GM18858 (cell line): ENCODE data around the gene SMARCB1.

Source experiments
- ATAC-seq: cut with Tn5 transposase; IDR thresholded peaks from one replicate; pipeline ENCODE4 v1.9.1; 2021; ENCODE audit not compliant: unreplicated experiment

SMARCB1 gene

DNA sequence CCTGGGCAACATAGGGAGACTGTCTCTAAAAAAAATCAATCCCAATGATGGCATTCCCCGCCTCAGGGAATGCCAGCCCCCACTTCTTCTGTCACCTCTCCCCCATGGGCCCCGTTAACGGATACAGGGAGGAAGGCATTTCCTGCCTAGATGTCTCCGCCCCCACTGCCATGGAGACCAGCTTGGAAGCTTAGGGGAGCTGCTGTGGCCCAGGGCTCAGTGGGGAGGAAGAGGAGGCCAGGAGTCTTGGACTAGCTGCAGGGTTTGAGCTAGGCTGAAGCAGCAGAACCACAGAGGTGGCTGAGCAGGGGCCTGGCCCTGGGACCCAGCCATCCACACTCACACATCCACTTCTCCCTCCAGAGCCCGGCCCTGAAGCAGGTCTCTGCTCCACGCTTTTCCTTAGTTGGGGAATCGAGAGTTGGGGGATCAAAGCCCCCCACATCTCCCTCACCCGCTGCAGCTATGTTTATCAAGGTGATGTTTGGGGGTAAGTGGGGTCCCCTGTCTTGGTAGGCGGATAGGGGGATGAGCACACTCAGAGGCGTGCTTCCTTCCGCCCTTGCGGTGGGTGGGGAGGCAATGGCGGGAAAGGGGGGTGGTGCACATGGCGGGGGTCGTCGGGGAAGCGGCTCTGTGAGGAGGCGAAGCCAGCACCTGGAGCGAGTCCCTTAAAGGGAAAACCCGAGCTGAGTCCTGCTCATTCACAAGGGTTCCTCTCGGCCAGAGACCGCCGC lies 23.8 kb upstream of the SMARCB1 start, which contains the start of gene C22orf15:
TSS of gene C22orf15 (plus strand) at position 149 of the 737 bp plus-strand sequence. CDS start at position 466, 317 bp downstream.
- no peak for ATAC-seq

DNA sequence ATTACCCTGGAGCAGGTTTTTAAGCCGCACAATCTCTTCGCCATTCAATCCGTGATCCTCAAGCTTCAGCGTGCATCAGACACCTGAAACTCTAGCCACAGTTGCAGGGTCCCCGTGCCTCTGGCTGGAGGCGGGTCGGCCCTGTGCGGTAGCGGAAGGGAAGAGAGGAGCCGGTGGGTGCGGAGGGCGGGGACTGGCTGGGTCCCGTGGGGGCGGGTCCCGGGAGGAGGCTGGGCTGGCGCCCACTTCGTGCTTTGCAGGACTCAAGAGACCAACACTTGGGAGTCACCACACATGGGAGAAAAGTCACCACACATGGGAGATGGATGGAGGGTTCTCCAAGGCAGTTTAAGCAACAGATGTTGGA lies 23.2 kb upstream of the SMARCB1 start:
- no peak for ATAC-seq

DNA sequence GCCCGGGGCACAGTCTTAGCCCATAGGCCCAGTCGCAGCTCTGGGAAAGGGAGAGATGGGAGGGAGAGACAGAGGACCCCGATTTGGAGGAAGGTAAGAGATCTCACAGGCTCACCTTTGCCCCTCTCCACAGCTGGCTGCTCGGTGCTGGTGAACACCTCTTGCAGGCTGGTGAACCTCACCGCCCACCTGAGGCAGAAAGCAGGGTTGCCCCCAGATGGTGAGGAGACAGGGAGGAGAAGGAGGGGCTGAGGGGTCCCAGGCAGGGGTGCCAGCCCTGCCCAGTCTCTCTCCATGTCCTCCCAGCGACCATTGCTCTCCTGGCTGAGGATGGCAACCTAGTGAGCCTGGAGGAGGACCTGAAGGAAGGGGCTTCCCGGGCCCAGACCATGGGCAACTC lies 22.8 kb upstream of the SMARCB1 start:
- ATAC-seq = no peak

DNA sequence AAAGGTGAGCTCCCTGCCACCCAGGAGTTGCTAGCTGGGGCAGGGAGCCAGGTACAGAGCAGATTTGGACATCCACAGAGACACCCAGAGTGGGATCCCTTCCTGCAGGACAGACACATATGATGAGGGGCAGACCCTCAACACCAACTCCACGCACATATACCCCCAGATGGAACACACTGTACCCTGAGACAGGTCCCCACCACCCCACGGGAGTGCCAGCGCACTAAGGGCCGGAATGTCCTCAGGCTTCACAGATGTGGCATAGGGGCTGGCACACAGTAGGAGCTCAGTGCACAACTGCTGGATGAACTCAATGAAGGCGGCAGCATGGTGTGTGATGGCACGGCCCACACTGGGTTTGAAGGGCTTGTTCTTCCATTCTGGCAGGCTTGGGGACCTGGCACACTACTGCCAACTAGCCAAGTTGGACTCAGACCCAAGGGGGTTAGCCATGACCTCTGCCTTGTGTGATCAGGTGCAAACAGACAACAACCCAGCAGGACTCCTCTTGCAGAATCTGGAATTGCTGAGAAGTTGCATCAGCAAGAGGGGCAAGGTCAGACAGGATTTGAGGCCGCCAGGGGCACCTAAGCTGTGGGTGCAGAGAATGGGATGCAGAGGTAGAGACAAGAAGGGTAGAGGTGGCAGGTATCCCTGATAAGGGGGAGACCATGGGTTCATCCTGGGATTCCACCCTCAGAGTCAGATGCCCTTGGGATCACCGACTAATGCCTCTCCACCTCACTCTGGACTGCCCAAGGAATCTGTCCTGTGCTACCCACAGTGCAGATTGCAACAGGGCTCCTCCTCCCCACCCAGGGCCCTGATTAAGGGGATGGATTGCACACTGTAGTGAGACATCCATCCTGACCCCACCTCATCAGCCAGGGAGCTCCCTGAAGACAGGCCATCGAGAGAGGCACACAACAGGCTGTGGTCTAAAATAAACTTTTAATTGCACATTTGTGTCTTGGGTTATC lies 21.6 kb upstream of the SMARCB1 start:
- ATAC-seq = no peak

DNA sequence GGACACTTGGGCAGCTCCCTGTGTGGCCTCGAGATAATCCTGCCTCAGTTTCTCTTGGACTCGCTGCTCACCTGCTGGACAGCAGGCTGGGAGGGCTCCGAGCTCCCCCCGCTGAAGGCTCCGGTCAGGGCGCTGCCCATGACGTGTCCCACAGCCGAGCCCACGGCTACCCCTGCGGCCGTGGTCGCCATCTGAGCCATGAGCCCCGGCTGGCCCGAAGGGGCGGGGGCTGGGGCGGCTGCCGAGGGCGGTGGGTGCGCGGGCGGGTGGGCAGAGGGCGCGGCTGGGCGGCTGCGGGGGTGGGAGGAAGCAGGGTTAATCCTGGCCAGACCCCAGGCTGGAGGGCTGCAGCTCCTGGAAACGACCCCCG lies 19.5 kb upstream of the SMARCB1 start:
- no peak for ATAC-seq

DNA sequence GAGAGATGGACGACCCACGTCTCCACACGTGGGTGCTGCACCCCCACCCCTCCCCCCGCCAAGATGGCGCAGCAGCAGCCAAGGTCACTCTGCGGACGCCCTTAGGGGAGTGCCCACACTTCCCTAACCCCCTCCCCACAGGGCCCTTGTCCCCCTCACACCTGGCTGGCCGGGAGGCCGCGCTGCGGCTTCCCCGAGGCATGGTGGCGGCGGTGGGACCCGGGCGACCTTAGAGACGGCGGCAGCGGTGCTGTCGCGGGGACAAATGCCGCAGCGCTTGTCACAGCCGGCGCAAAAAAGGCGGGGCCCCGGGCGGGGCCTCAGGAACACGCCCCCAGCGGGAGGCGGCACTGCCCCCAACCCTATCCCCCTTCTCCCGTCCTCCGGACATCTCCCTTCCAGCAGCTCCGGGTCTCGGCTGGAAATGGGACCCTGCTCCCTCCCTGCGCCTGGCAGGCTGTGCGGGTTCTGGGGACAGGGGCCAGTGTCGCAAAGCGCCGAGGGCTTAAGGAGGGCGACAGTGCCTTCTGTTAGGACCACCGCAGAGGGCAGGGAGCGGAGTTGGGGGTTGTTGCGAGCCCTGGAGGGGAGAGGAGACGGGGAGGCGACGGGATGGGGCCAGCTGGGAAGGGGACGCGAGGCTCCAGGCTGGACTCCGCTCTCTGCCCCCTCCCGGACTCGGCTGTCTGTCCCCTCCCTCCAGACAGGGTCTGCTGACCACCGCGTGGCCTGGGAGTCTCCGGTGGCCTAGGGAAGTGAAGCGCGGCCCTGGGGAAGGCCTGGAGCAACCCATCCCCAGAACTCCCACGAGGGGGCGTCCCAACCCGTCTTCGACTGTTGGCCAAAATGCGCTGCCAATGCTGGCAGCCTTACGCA lies 18.9 kb upstream of the SMARCB1 start, which contains the start of gene CHCHD10:
TSS of gene CHCHD10 (minus strand) at position 300 of the 876 bp plus-strand sequence. CDS start at position 202, 98 bp downstream.
- ATAC-seq = no peak

DNA sequence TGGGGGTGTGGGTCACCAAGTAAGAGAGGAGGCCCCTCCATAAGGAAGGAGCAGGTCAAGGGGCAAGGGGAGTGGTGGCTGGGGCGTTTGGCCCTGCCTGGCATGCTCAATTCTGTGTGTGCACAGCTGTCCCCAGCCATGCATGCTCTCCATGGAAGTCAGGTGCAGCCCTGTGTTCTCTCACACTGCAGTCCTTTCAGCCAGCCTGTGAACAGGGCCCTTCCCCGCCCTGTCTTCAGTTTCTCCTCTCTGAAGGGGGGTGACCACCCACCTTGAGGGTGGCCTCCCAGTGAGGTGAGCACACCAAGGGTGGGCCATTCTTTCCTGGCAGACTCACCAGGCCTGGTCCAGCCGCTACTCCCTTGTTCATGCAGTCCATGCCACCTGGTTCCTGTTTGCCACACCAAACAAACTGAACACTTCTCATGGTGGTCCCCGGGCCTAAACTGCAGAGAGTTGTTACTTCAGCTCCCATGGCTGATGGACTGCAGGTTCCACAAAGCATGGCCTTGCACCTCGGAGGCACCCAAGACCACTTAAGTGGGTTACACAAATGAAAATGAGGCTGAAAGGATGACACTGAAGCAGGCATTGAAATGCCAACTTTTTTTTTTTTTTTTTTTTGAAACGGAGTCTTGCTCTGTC lies 17.3 kb upstream of the SMARCB1 start:
- ATAC-seq = no peak

DNA sequence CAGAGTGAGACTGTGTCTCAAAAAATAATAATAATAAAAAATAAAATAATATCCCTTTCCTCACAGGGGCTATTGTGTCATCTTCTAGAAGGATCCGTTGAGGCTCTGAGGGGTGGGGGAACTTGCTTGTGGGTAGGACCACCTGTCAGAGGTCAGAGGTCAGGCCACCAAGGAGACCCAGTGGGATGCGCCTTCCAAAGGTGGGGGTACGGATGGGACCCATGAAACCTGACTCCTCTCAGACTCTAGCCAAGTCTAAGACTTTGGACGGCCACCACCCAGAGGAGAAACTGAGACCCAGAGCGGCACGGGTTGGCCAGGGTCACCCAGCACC lies 14.5 kb upstream of the SMARCB1 start:
- ATAC-seq = no peak

DNA sequence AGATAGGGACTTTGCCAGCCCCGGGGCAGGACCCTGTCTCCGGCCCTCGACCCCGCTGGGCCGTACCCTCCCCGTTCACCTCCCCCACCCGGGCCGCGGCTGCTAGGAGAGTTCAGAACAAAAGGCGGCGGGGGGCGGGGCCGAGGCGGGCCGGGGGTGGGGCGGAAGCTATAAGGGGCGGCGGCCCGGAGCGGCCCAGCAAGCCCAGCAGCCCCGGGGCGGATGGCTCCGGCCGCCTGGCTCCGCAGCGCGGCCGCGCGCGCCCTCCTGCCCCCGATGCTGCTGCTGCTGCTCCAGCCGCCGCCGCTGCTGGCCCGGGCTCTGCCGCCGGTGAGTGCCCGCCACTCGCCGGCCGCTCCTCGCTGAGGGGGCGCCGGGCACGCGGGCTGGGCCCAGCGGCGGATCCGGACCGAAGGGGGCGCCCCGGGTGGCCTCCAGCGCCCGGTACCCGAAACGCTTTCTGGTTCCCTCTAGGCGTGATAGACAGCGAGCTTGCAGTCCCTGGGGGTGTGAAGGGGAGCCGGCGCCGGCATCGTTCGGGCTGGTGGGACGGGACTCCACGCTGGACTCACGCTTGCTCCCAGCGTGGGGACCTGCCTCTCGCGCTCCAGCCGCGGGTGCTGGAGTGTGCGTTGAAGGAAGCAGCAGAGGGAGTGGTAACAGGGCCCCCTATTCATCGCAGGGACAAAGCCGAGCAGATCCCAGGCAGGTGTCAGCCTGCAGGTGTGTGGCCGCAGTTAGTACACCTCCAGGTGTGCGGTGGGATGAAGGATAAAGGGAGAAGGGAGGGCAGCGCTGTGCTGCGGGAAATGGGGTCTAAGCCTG lies 13.9 kb upstream of the SMARCB1 start, which contains the start of gene MMP11:
TSS of gene MMP11 (plus strand) at position 201 of the 825 bp plus-strand sequence. CDS start at position 223, 22 bp downstream.
- no peak for ATAC-seq

DNA sequence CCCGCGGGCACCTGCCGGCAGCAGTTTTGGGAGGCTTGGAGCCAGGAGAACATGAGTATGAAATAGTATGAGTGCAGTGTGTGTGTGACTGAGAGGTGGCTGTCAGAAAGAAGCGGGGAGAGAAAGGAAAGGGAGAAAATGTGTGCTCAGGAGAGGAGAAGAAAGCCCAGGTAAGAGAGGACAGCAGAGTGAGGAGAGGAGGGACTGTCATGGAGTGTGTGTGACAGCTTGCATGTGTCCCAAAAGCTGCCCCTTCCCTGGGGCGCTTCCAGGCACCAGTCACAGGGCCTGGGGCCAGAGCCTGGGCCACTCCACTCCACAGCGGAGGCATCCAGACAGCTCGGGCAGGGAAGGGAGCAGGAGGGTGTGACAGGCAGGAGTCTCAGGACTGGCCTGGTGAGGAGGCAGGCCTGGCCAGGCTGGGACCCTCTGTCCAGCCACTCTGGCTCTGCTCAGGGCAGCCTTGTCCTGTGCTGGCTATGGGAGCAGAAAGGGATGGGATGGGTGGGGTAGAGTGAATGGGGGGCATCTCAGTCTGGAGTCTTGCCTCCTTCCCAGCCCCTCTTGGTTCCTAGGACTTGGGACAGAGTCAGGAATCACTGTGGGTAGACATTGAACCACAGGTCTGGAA lies 13.2 kb upstream of the SMARCB1 start:
- no peak for ATAC-seq

DNA sequence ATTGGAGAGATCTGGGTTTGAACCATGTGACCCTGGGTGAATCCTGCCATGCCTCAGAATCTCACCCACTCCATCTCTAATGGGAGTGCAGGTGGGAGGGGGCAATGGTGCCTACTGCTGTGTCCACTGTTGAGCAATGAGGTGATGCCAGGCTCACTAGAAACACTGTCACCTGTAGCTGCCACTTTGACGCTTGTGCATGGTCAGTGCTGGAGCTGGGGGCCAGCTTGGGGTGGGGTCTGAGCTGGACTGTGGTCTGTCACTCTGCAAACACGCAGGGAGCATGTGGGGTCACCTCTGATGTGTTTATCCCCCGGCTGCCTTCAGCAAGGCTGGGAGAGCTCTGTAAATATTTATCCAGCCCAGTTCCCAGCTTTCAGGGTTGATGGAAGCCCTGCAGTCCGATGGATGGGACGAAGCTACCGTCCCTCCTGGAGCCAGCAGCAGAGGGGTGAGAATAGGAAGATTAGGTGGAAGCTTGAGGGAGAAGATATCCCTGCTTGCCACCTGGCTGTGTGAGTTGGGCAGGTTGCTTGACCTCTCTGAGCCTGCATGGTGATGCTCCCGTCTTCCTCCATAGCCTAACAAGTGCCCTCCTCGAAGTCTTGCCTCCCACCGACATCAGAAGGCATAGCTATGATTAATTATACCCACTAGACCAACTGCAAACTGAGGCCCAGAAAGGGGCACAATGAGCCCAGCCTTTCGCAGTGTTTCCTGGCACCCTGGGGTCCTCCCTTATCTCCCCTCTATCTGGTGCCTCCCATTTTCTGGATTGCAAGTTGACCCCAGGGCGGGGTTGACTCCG lies 12.4 kb upstream of the SMARCB1 start:
- no peak for ATAC-seq

DNA sequence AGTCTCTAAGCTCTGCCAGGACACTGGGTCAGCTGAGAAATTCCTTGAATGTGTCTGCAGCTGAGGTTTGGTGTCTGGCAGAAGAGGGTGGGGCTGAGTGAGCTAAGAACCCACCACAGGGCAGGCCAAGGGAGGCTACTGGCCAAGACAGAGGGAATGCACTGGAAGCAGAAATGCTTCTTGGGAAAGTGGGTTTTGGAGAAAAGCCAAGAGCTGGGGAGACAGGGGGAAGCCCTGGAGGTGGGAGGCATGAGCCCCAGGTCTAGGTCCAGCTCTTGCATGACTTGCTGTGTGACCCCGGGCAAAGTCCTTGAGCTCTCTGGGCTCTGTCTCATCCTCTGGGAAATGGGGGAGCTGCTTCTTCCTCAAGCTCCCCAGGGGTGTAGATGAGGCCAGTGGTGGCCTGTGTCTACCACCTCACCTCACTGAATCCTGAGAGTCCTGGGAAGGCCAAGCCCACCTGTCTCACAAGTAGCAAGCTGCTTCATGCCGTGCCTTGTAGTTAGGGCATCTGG lies 11.8 kb upstream of the SMARCB1 start:
- ATAC-seq = no peak

DNA sequence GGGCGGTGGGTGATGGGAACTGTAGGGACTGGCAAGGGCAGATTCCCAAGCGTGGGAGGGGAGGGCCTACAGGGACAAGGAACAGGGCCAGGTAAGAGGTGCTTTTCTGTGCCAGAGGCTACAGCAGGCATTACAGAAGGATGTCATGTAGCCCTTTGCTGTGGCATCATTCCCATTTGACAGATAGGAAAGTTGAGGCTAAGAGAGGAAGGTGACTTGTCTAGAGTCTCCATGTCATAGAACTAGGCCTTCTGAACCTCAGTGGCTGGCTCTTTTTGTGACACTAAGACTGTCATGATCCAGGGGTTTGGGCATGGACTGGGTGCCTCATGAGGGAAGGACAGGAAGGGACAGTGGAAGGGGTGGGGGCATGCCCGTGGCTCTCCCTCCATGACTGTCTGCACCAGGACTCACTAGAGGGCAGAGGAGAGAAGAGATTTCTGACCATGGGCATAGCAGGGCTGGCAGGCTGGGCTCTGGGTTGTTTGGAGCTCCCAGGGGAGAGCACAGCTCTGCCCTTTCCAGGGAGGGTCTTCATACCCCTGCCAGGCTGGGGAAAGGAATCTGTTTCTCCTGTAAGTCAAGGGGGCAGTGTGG lies 10.9 kb upstream of the SMARCB1 start:
- ATAC-seq = no peak

DNA sequence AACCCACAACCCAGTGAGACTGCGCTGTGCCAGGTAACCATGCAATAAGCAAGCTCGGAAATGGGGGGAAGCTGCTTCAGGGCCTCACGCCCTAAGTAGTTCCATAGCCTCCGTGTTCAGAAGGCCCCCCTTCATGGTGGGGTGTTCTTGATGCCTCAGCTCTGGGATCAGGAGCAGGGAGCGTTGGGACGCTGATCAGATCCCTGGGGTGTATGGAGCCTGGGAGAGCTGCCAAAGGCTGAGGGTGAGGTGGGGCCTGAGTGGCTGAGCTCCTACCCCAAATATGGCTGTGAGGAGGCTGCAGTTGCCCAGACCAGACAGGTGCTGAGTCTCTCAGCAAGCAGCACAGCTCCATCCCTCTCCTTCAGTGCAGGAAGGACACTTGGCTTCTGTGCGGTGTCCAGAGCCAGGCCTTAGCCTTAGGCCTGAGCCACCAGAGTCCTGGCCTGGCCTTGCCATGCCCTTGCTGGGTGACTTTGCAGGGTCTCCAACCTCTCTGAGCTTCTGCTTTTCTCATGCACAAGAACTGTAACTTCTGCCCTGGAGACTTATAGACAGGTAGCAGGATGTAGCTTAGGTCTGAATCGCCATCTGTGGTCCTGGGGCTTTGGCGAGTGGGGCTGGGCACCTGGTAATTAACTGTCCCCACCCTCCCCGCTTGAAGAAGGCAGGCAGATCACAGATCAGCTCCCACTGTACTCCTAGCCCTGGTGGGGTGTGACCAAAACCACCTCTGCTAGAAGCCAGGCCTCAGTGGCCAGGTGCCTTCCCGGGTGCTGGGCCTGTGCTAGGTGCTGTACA lies 8.8 kb upstream of the SMARCB1 start:
- ATAC-seq = no peak

DNA sequence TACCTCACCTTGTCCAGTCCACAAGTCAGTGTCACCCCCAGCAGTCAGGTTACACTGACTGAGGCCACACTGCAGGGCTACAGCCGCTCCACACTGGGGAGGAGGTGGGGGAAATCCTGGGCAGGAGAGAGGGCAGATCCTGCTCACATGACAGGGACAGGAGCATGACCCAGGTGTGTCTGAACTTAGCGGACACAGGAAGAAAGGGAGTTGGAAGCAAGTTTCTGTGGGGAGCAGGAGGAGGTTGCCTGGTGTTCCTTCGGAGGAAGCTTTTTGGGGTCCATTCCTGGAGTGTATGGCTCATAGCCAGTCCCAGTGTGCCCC lies 8.2 kb upstream of the SMARCB1 start:
- ATAC-seq = no peak

DNA sequence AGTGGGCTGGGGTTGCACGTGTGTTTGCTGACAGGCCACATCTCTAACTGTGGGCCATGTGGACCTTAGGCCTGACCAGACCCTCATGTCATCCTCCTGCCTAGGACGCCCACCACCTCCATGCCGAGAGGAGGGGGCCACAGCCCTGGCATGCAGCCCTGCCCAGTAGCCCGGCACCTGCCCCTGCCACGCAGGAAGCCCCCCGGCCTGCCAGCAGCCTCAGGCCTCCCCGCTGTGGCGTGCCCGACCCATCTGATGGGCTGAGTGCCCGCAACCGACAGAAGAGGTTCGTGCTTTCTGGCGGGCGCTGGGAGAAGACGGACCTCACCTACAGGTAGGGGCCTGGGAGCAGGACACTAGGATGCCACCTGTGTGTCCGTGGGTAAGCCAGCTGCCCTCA lies 7.7 kb upstream of the SMARCB1 start:
- no peak for ATAC-seq

DNA sequence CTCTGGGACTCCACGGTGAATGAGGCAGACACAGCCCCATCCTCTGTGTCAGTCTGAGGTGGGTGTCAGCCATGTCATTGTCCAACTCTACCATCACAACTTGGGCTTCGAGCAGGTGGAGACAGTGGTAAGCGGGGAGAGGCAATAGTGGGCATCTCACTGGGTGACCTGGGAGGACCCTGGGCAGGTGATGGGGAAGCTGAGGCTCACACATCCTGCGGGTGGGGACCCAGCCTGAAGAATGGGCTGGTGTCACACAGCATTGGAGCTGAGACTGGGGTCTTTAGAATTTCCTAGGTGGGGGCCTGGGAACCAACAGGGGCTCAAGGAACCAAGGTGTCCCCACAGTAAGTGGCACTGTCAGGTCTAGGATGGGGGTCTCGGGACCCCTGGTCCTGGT lies 7.0 kb upstream of the SMARCB1 start:
- no peak for ATAC-seq
